Vagina (tissue), 2 donors: ENCODE data around the gene FBXO17. TPM values are rescaled to one million over a fixed set of nuclear protein-coding genes. Genes with fewer than 3 reads are reported as not detected.

Experiments used
- DNase-seq, 2 donors: peaks; one replicate each; pipeline ENCODE4 v3.0.0-alpha.2; 2017; ENCODE audit errors: extremely low spot score in 2 of 2
- H3K27ac ChIP-seq: fragments of 200-600 bp; sonication (generic); one replicate; pipeline ENCODE4 v1.5.1; 2019
- H3K27me3 ChIP-seq: fragments of 200-600 bp; sonication (generic); one replicate; pipeline ENCODE4 v1.5.1; 2019
- H3K36me3 ChIP-seq, 2 donors: fragments of 200-600 bp; sonication (generic); one replicate each; pipeline ENCODE4 v1.5.1; 2017 to 2019
- H3K4me1 ChIP-seq: fragments of 200-600 bp; sonication (generic); one replicate; pipeline ENCODE4 v1.5.1; 2019
- H3K4me3 ChIP-seq, 2 donors: fragments of 200-600 bp; sonication (generic); 1 replicate in 1 of 2; 2 replicates in 1 of 2; pipeline ENCODE4 v1.5.1; 2016 to 2019
- H3K9me3 ChIP-seq: fragments of 200-600 bp; sonication (generic); one replicate; pipeline ENCODE4 v1.5.1; 2019
- CTCF ChIP-seq, 3 experiments: fragments of 450-650 bp in 2 of 3; fragments of 200-600 bp in 1 of 3; sonication (generic) in 1 of 3; IDR thresholded peaks; one replicate each; pipeline ENCODE4 v1.5.1; 2017 to 2019; ENCODE audit warnings: antibody characterized with exemption in 3 of 3, mild to moderate bottlenecking in 2 of 3, moderate library complexity in 2 of 3
- POLR2A ChIP-seq, 2 donors: fragments of 450-650 bp; IDR thresholded peaks; one replicate each; pipeline ENCODE4 v1.6.1; 2017; ENCODE audit warnings: antibody characterized with exemption in 2 of 2, mild to moderate bottlenecking in 2 of 2, moderate library complexity in 2 of 2
- POLR2AphosphoS5 ChIP-seq, 2 donors: sonication (generic); formaldehyde crosslinking; IDR thresholded peaks; one replicate each; pipeline ENCODE4 v1.9.0; 2017; ENCODE audit warnings: antibody characterized with exemption in 2 of 2, mild to moderate bottlenecking in 2 of 2, low read depth in 1 of 2; ENCODE audit not compliant: insufficient read depth in 1 of 2
- intact Hi-C: fragments of 100-400 bp; cut with DNase I; formaldehyde crosslinking; loops from one replicate; pipeline ENCODE4 v1.15.1; 2023
- total RNA-seq: library from RNA; depleted of rRNA; stranded (reverse); fragments of >200 nt; gene quantifications from one replicate; pipeline ENCODE4 v1.2.3, GENCODE V29; 2016

The FBXO17 gene
- total RNA-seq, 1 donor from 2014 or later, result 44.0 TPM

GRCh38 chr19:38900202-38900629, 75.3 kb downstream of the FBXO17 start:
- TF ChIP-seq POLR2AphosphoS5 (IDR thresholded peaks at IDR 0.05; ENCODE audit: insufficient read depth in 1 of 2, low read depth in 1 of 2) (no peak), POLR2A (IDR thresholded peaks at IDR 0.05) (no peak), CTCF (IDR thresholded peaks at IDR 0.05) (no peak)

GRCh38 chr19:38899447-38900201, 75.9 kb downstream of the FBXO17 start, which contains the start of the genes NFKBIB and SIRT2:
TSS of gene NFKBIB (plus strand) at chr19:38899969. CDS start at chr19:38900033, 64 bp downstream.
TSS of gene SIRT2 (minus strand) at chr19:38899618. CDS start at chr19:38899521, 97 bp downstream.
- Histone ChIP-seq H3K4me3 (peak within 1 kb of the TSS; percentile 66 to 96), H3K27me3 (no peaks in the 10 kb centered on the region), H3K36me3 (no peaks in the 10 kb centered on the region), H3K27ac (peak within 1 kb of the TSS; percentile 93), H3K9me3 (no peaks in the 10 kb centered on the region), H3K4me1 (peaks cover 35% of the 10 kb centered on the region)
- intact Hi-C loops, result no loop called here
- DNase-seq, result peak; percentile 100
- TF ChIP-seq POLR2AphosphoS5 (IDR thresholded peaks at IDR 0.05; ENCODE audit: insufficient read depth in 1 of 2, low read depth in 1 of 2), result peak; percentile 95 to 98
- TF ChIP-seq POLR2A (IDR thresholded peaks at IDR 0.05), result peak in 1 of 2 donors; percentile 67
- no peak for TF ChIP-seq CTCF (IDR thresholded peaks at IDR 0.05)

More at GRCh38 chr19:38900202-38900629, 75.3 kb downstream of the FBXO17 start:
- H3K4me3 ChIP-seq, result peak overlapping the region; percentile 66 to 96
- peaks cover 0 to 4% of the 10 kb centered on the region in 2 donors for H3K36me3 ChIP-seq
- no peaks in the 10 kb centered on the region for H3K27me3 ChIP-seq
- intact Hi-C loops, result no loop called here
- DNase-seq, result no peak
- H3K4me1 ChIP-seq, result peaks cover 35% of the 10 kb centered on the region
- H3K27ac ChIP-seq, result peak overlapping the region; percentile 93
- no peaks in the 10 kb centered on the region for H3K9me3 ChIP-seq

GRCh38 chr19:38898788-38899446, 76.6 kb downstream of the FBXO17 start:
- no peaks in the 10 kb centered on the region for H3K9me3 ChIP-seq
- H3K27me3 ChIP-seq, result no peaks in the 10 kb centered on the region
- H3K4me1 ChIP-seq, result peaks cover 35% of the 10 kb centered on the region
- no peak for TF ChIP-seq POLR2A (IDR thresholded peaks at IDR 0.05)
- no peak for TF ChIP-seq CTCF (IDR thresholded peaks at IDR 0.05)
- no peak for TF ChIP-seq POLR2AphosphoS5 (IDR thresholded peaks at IDR 0.05; ENCODE audit: insufficient read depth in 1 of 2, low read depth in 1 of 2)
- intact Hi-C loops, result no loop called here
- DNase-seq, result no peak
- H3K4me3 ChIP-seq, result peak overlapping the region; percentile 66 to 96
- no peaks in the 10 kb centered on the region for H3K36me3 ChIP-seq
- H3K27ac ChIP-seq, result peak overlapping the region; percentile 93

- H3K36me3 ChIP-seq, result peaks cover 0 to 9% of the 10 kb centered on the region in 2 donors
- H3K27ac ChIP-seq, result no peak overlapping the region
- peaks cover 19% of the 10 kb centered on the region for H3K4me1 ChIP-seq
- intact Hi-C loops, result no loop called here
- no peak for DNase-seq
- no peaks in the 10 kb centered on the region for H3K27me3 ChIP-seq
- no peaks in the 10 kb centered on the region for H3K9me3 ChIP-seq
- H3K4me3 ChIP-seq, result no peak overlapping the region
- TF ChIP-seq POLR2A (IDR thresholded peaks at IDR 0.05) (no peak), CTCF (IDR thresholded peaks at IDR 0.05) (no peak), POLR2AphosphoS5 (IDR thresholded peaks at IDR 0.05; ENCODE audit: insufficient read depth in 1 of 2, low read depth in 1 of 2) (no peak)
Measured at GRCh38 chr19:38894968-38895367, 80.6 kb downstream of the FBXO17 start.
